DMS153 treated with DMSO at 0.1 percent for 48 hours (cell line): ENCODE measurements around the gene VILL.
"Not testable (repeated sequence)": the region's sequence is repeated elsewhere in the genome, so short reads cannot be mapped to it uniquely, and the experiment has no call there.

Source experiments
- DNase-seq: peaks from one replicate; lab custom pipeline; 2025; ENCODE audit not compliant: unreplicated experiment; lab: John Stamatoyannopoulos, UW

Gene VILL

GRCh38 chr3:37985637-37986320, 4.8 kb upstream of the VILL start:
- DNase-seq, result no peak

GRCh38 chr3:37986479-37987314, 3.9 kb upstream of the VILL start:
- no peak for DNase-seq

- DNase-seq, result no peak
Observed at GRCh38 chr3:37987315-37987697, 3.3 kb upstream of the VILL start.

GRCh38 chr3:37987751-37988179, 2.8 kb upstream of the VILL start:
- no peak for DNase-seq

- DNase-seq, result not testable (repeated sequence)
Observed at GRCh38 chr3:37988376-37988775, 2.2 kb upstream of the VILL start.

- DNase-seq, result no peak
Observed at GRCh38 chr3:37988931-37989525, 1.6 kb upstream of the VILL start.

- no peak for DNase-seq
Observed at GRCh38 chr3:37989821-37990480, 635 bp upstream of the VILL start.

GRCh38 chr3:37991109-37991508, 523 bp downstream of the VILL start:
- DNase-seq, result no peak

- DNase-seq, result no peak
Observed at GRCh38 chr3:37991823-37992222, 1.2 kb downstream of the VILL start.

- DNase-seq, result no peak
Observed at GRCh38 chr3:37992271-37993066, 1.9 kb downstream of the VILL start.

GRCh38 chr3:37993067-37993455, 2.5 kb downstream of the VILL start:
- no peak for DNase-seq

GRCh38 chr3:37993460-37993819, 2.9 kb downstream of the VILL start:
- DNase-seq, result no peak

GRCh38 chr3:37993820-37994638, 3.4 kb downstream of the VILL start:
- peak; percentile 13 for DNase-seq

GRCh38 chr3:37994639-37994972, 4.0 kb downstream of the VILL start:
- no peak for DNase-seq

- DNase-seq, result no peak
Observed at GRCh38 chr3:37995652-37996641, 5.4 kb downstream of the VILL start.

- DNase-seq, result peak; percentile 5
Observed at GRCh38 chr3:37996785-37997301, 6.3 kb downstream of the VILL start.

GRCh38 chr3:37997342-37997741, 6.8 kb downstream of the VILL start:
- DNase-seq, result no peak

GRCh38 chr3:37997791-37998370, 7.3 kb downstream of the VILL start:
- no peak for DNase-seq
